ENCODE measurements around the gene FCHSD2. TPM values are rescaled to one million over a fixed set of nuclear protein-coding genes. Genes with fewer than 3 reads are reported as not detected.

The FCHSD2 gene
- total and polyA plus RNA-seq, 2 of the 13 experiments (the other 11 are each of a cell fraction or from before 2014, with no cell fraction given): 20.5 to 24.8 TPM

DNA sequence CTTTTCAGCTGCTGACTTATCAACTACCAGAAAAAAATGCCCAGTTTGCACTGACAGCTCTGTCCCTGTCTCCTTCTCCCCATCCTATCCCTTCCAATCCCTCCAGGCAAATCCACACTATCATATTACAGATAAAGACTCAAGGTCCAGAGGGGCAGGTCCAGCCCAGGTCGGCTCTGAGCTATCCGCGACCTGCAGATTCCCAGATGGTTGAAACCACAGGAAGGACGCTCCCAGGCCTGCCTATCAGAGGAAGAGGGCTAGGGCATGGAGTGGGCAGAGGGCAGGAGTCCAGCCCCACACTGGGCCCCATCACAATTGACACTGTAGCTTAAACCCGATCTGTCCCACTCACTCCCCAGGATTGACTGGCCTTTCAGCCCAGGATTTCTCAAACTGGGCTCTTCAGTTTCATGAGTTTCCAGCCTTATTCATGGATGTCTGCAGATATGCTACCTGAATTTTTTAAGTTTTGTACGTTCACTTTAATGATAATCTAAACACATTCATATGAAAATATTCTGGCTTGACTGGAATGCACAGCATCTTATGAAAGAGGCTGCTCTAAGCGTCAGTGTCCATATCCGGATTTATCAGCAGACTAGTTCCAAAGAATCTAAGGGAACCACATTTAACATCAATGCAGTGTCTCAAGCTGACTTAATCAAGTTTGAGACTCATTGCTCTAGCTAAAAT is 16.4 kb upstream of the FCHSD2 start (continued):
- no peak for TF ChIP-seq ZSCAN31 (CRISPR knock-in tag; IDR thresholded peaks at IDR 0.05; ENCODE audit: low read depth)
- no peak for TF ChIP-seq ZNF549 (CRISPR knock-in tag; IDR thresholded peaks at IDR 0.05)
- no peak for TF ChIP-seq ZBTB8A (CRISPR knock-in tag; IDR thresholded peaks at IDR 0.05; ENCODE audit: borderline replicate concordance, low read depth)
- TF ChIP-seq ZNF10 (CRISPR knock-in tag; IDR thresholded peaks at IDR 0.05; ENCODE audit: borderline replicate concordance, low read depth): no peak
- TF ChIP-seq HNRNPLL (IDR thresholded peaks at IDR 0.05; ENCODE audit: low read depth, low read length, poor library complexity, severe bottlenecking): no peak
- no peak for TF ChIP-seq GLI4 (CRISPR knock-in tag; IDR thresholded peaks at IDR 0.05; ENCODE audit: borderline replicate concordance)
- TF ChIP-seq ZNF557 (CRISPR knock-in tag; IDR thresholded peaks at IDR 0.05): 0 out of 2 replicates have a peak, but pooled peaks have one; percentile 71
- TF ChIP-seq ZSCAN30 (CRISPR knock-in tag; IDR thresholded peaks at IDR 0.05): no peak
- no peak for TF ChIP-seq ZNF768 (CRISPR knock-in tag; IDR thresholded peaks at IDR 0.05)
- peak; percentile 84 for TF ChIP-seq IKZF5 (CRISPR knock-in tag; IDR thresholded peaks at IDR 0.05)
- no peak for TF ChIP-seq NFIC (IDR thresholded peaks at IDR 0.05; ENCODE audit: low read length)
- TF ChIP-seq ZBTB39 (CRISPR knock-in tag; IDR thresholded peaks at IDR 0.05): no peak
- peak; percentile 26; the same call in 1 of the 2 replicates for TF ChIP-seq STAG1 (CRISPR knock-in tag; IDR thresholded peaks at IDR 0.05)
- TF ChIP-seq KDM4B (CRISPR knock-in tag; IDR thresholded peaks at IDR 0.05): 0 out of 2 replicates have a peak, but pooled peaks have one; percentile 16
- TF ChIP-seq ZNF205 (CRISPR knock-in tag; IDR thresholded peaks at IDR 0.05): peak; percentile 88; the same call in 1 of the 2 replicates
- peak; percentile 78 for TF ChIP-seq MIXL1 (CRISPR knock-in tag; IDR thresholded peaks at IDR 0.05)
- peak; percentile 43; the same call in 1 of the 2 replicates for TF ChIP-seq ZNF362 (CRISPR knock-in tag; IDR thresholded peaks at IDR 0.05; ENCODE audit: borderline replicate concordance)
- no peak for TF ChIP-seq ZSCAN29 (CRISPR knock-in tag; conservative IDR thresholded peaks at IDR 0.05)
- no peak for TF ChIP-seq ZIK1 (CRISPR knock-in tag; IDR thresholded peaks at IDR 0.05; ENCODE audit: borderline replicate concordance, low read depth)
- TF ChIP-seq SNAPC5 (CRISPR knock-in tag; IDR thresholded peaks at IDR 0.05; ENCODE audit: borderline replicate concordance): 0 out of 2 replicates have a peak, but pooled peaks have one; percentile 24
- no peak for TF ChIP-seq ZNF530 (CRISPR knock-in tag; IDR thresholded peaks at IDR 0.05; ENCODE audit: low read depth)
- no peak for TF ChIP-seq THAP8 (CRISPR knock-in tag; IDR thresholded peaks at IDR 0.05; ENCODE audit: borderline replicate concordance)
- peak; percentile 77 for TF ChIP-seq ZFX (CRISPR knock-in tag; IDR thresholded peaks at IDR 0.05; ENCODE audit: low read depth)
- peak; percentile 50 for TF ChIP-seq SOX5 (CRISPR knock-in tag; IDR thresholded peaks at IDR 0.05; ENCODE audit: borderline replicate concordance)
- TF ChIP-seq SIX4 (CRISPR knock-in tag; IDR thresholded peaks at IDR 0.05): peak; percentile 98
- peak; percentile 55; the same call in 1 of the 2 replicates for TF ChIP-seq MYC (CRISPR knock-in tag; IDR thresholded peaks at IDR 0.05; ENCODE audit: borderline replicate concordance)
